ENCODE results near the gene MINDY1.

MINDY1 gene

GRCh38 chr1:151005729-151006319 lies 878 bp downstream of the MINDY1 start:
- H3K4me3 ChIP-seq (replicated peaks; ENCODE audit: low read depth, low read length): peak overlapping the region; percentile 60
- H3K27me3 ChIP-seq (replicated peaks; ENCODE audit: control insufficient read depth, insufficient read depth, low read length): no peaks in the 10 kb centered on the region
- DNase-seq (ENCODE audit: extremely low read depth, insufficient read length): no peak
- H3K36me3 ChIP-seq (ENCODE audit: control insufficient read depth, insufficient read depth, low read length): no peaks in the 10 kb centered on the region
- no peak for TF ChIP-seq CTCF (IDR thresholded peaks at IDR 0.05; ENCODE audit: insufficient read depth, low read length, poor library complexity, severe bottlenecking)

- no peaks in the 10 kb centered on the region; the same call in 1 of the 2 replicates for H3K36me3 ChIP-seq (ENCODE audit: control insufficient read depth, insufficient read depth, low read length)
- DNase-seq (ENCODE audit: extremely low read depth, insufficient read length): no peak
- no peaks in the 10 kb centered on the region for H3K27me3 ChIP-seq (replicated peaks; ENCODE audit: control insufficient read depth, insufficient read depth, low read length)
- TF ChIP-seq CTCF (IDR thresholded peaks at IDR 0.05; ENCODE audit: insufficient read depth, low read length, poor library complexity, severe bottlenecking): no peak
- no peak overlapping the region for H3K4me3 ChIP-seq (replicated peaks; ENCODE audit: low read depth, low read length)
Observed at GRCh38 chr1:151003180-151003579, 3.5 kb downstream of the MINDY1 start.

DNA sequence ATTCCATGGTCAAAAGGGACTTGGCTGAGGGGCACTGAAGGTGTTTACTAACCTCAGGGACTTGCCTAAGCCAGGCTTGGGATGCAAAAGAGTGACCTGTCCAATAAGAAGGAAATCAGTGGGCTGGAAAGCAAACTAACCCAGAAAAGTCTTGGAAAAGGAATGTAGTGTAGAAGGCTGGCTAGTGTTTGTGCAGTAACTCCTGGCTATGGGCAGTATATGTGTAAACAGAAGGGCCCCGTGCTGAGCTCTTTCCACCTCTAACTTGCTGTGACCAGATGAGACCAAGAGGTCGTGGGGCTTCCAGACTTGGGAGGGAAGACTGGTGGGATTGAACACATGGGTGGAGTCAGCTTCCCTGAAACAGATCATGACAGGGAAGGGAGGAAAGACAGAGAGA lies 4.1 kb downstream of the MINDY1 start:
- no peak for TF ChIP-seq CTCF (IDR thresholded peaks at IDR 0.05; ENCODE audit: insufficient read depth, low read length, poor library complexity, severe bottlenecking)
- H3K36me3 ChIP-seq (ENCODE audit: control insufficient read depth, insufficient read depth, low read length): no peaks in the 10 kb centered on the region; the same call in 1 of the 2 replicates
- H3K4me3 ChIP-seq (replicated peaks; ENCODE audit: low read depth, low read length): no peak overlapping the region
- no peak for DNase-seq (ENCODE audit: extremely low read depth, insufficient read length)
- H3K27me3 ChIP-seq (replicated peaks; ENCODE audit: control insufficient read depth, insufficient read depth, low read length): no peaks in the 10 kb centered on the region

DNA sequence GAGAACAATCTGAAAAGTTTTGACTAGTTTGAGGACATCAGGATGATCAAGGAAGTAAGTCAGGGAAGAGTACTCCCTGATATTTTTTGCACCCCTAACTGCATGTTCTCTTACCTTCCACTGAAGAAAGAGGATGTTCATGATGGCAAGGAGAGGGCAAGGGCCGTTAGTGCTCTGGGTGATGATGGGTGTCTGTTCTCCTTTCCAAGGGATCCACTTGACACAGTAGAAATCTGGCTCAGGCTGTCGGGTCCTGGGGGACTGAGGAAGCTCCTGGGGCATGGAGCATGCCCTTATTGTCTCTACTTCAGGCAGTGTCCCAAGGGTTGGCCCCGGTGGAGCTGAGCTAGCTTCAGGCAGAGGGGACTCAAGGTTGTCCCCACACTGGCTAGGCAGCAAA lies 4.7 kb downstream of the MINDY1 start:
- no peak overlapping the region for H3K4me3 ChIP-seq (replicated peaks; ENCODE audit: low read depth, low read length)
- H3K36me3 ChIP-seq (ENCODE audit: control insufficient read depth, insufficient read depth, low read length): no peaks in the 10 kb centered on the region; the same call in 1 of the 2 replicates
- no peak for DNase-seq (ENCODE audit: extremely low read depth, insufficient read length)
- no peaks in the 10 kb centered on the region for H3K27me3 ChIP-seq (replicated peaks; ENCODE audit: control insufficient read depth, insufficient read depth, low read length)
- TF ChIP-seq CTCF (IDR thresholded peaks at IDR 0.05; ENCODE audit: insufficient read depth, low read length, poor library complexity, severe bottlenecking): no peak

DNA sequence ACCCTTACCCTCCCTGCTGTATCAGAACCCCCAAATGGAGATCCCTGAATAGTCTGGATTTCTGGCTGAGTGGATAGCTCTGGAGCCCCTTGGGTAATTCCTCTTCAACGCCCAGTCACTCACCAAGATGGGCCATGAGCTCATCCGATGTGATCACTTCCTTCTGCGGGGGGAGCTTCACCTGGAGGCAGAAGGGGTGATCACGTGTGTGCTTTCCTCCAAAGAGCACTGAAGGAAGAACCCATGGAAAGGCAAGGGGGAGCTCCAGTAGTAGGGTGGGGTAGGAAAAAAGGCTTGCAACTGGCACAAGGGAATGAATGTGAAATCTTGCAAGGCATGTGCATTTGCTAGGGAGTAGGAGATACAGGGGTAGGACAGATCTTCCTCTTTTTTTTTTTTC lies 5.1 kb downstream of the MINDY1 start:
- Histone ChIP-seq H3K36me3 (ENCODE audit: control insufficient read depth, insufficient read depth, low read length) (no peaks in the 10 kb centered on the region; the same call in 1 of the 2 replicates), H3K27me3 (replicated peaks; ENCODE audit: control insufficient read depth, insufficient read depth, low read length) (no peaks in the 10 kb centered on the region), H3K4me3 (replicated peaks; ENCODE audit: low read depth, low read length) (no peak overlapping the region)
- no peak for TF ChIP-seq CTCF (IDR thresholded peaks at IDR 0.05; ENCODE audit: insufficient read depth, low read length, poor library complexity, severe bottlenecking)
- DNase-seq (ENCODE audit: extremely low read depth, insufficient read length): no peak

GRCh38 chr1:151000408-151000807 lies 6.3 kb downstream of the MINDY1 start:
- no peak for TF ChIP-seq CTCF (IDR thresholded peaks at IDR 0.05; ENCODE audit: insufficient read depth, low read length, poor library complexity, severe bottlenecking)
- H3K27me3 ChIP-seq (replicated peaks; ENCODE audit: control insufficient read depth, insufficient read depth, low read length): no peaks in the 10 kb centered on the region
- DNase-seq (ENCODE audit: extremely low read depth, insufficient read length): no peak
- no peaks in the 10 kb centered on the region; the same call in 1 of the 2 replicates for H3K36me3 ChIP-seq (ENCODE audit: control insufficient read depth, insufficient read depth, low read length)
- H3K4me3 ChIP-seq (replicated peaks; ENCODE audit: low read depth, low read length): no peak overlapping the region
